HepG2 (cell line): ENCODE measurements around the gene TMEM154. TPM values are rescaled to one million over a fixed set of nuclear protein-coding genes. Genes with fewer than 3 reads are reported as not detected.

ENCODE experiments used
- ATAC-seq: fragments of 200-7000 bp; cut with Tn5 transposase; 3 replicates; pipeline ENCODE4 v1.9.1; 2020; ENCODE audit warnings: mild to moderate bottlenecking, moderate library complexity
- BruUV-seq: library from RNA; stranded (reverse); fragments of 400-500 nt; replicated peaks from 2 replicates; lab custom pipeline; 2021; lab: Mats Ljungman, UMichigan
- CTCF ChIA-PET: fragments of 300-600 bp; formaldehyde crosslinking; extraction: SDS; loops from one replicate; lab custom pipeline; 2021; ENCODE audit warnings: low total read pairs, inconsistent platforms, low intra/inter-chr PET ratio; lab: Yijun Ruan, JAX
- POLR2A ChIA-PET: fragments of 350-600 bp; sonication (Branson Sonifier 250); formaldehyde crosslinking; loops from one replicate; lab custom pipeline; 2020; ENCODE audit warnings: antibody characterized with exemption, inconsistent platforms; lab: Yijun Ruan, JAX
- DNase-seq: peaks from one replicate; pipeline ENCODE4 v3.0.0-alpha.2; 2015; ENCODE audit warnings: low spot score
- FAIRE-seq: peaks from 3 replicates; lab custom pipeline; 2011; peaks lifted over from hg19 to GRCh38; lab: Jason Lieb, UNC
- H2AFZ ChIP-seq: one replicate; pipeline ENCODE4 v1.6.1; 2011; ENCODE audit warnings: low read length, inconsistent platforms
- H3K27ac ChIP-seq: fragments of 300-600 bp; 3 replicates; pipeline ENCODE4 v1.8.0; 2011; ENCODE audit warnings: mixed run types, mild to moderate bottlenecking, mixed read lengths, low read length, inconsistent platforms; ENCODE audit not compliant: insufficient read depth; ENCODE audit errors: extremely low read length
- H3K27me3 ChIP-seq, 2 experiments: fragments of 200-600 bp in 1 of 2; 2 replicates in 1 of 2; 3 replicates in 1 of 2; pipeline versions ENCODE4 v1.6.0 to v1.8.0; 2011; ENCODE audit warnings: low read length in 2 of 2, mild to moderate bottlenecking in 2 of 2, moderate library complexity in 2 of 2, inconsistent platforms in 1 of 2; ENCODE audit not compliant: insufficient read depth in 2 of 2, control insufficient read depth in 1 of 2
- H3K36me3 ChIP-seq, 2 experiments: fragments of 200-600 bp in 1 of 2; replicated peaks in 1 of 2; 2 replicates in 1 of 2; 3 replicates in 1 of 2; pipeline versions ENCODE4 v1.5.1 to v1.8.0; 2011; ENCODE audit warnings: low read length in 2 of 2, inconsistent platforms in 1 of 2; ENCODE audit not compliant: insufficient read depth in 2 of 2, control insufficient read depth in 1 of 2
- H3K4me1 ChIP-seq: 2 replicates; pipeline ENCODE4 v1.5.1; 2012; ENCODE audit warnings: low read length, inconsistent platforms; ENCODE audit not compliant: insufficient read depth
- H3K4me2 ChIP-seq: 2 replicates; pipeline ENCODE4 v1.6.0; 2011; ENCODE audit warnings: low read depth, low read length, inconsistent platforms
- H3K4me3 ChIP-seq, 3 experiments: fragments of 200-600 bp in 1 of 3; sonication (generic), shearing (Covaris generic) in 1 of 3; replicated peaks in 1 of 3; 2 replicates each; pipeline ENCODE4 v1.5.1; 2011 to 2016; ENCODE audit warnings: low read length in 3 of 3, inconsistent platforms in 2 of 3, low read depth in 2 of 3, mild to moderate bottlenecking in 2 of 3, control low read depth in 1 of 3, mixed read lengths in 1 of 3; ENCODE audit not compliant: insufficient read depth in 1 of 3
- H3K79me2 ChIP-seq: one replicate; pipeline ENCODE4 v1.6.1; 2011; ENCODE audit warnings: low read length, inconsistent platforms; ENCODE audit not compliant: insufficient read depth
- H3K9ac ChIP-seq: 2 replicates; pipeline ENCODE4 v1.6.0; 2011; ENCODE audit warnings: mild to moderate bottlenecking, low read depth, low read length, inconsistent platforms; ENCODE audit not compliant: insufficient read depth
- H3K9me3 ChIP-seq: 2 replicates; pipeline ENCODE4 v1.5.1; 2012; ENCODE audit warnings: mild to moderate bottlenecking, low read length
- H4K20me1 ChIP-seq: 2 replicates; pipeline ENCODE4 v1.6.0; 2011; ENCODE audit warnings: inconsistent platforms, mild to moderate bottlenecking, low read length, moderate library complexity; ENCODE audit not compliant: insufficient read depth
- WGBS: methylation state at CpG from one replicate; pipeline ENCODE4 v1.1.6; 2017; ENCODE audit warnings: low lambda C conversion rate; 5-methylcytosine and 5-hydroxymethylcytosine counted together
- in situ Hi-C: cut with HindIII; loops from 2 replicates; pipeline ENCODE4 v1.10.0; 2017; ENCODE audit warnings: low pct_unique_long_range_greater_than_20kb; ENCODE audit not compliant: extremely low pct_ligation_motif_present
- intact Hi-C: fragments of 100-400 bp; cut with micrococcal nuclease; formaldehyde crosslinking; loops from one replicate; pipeline ENCODE4 v1.10.0; 2022; ENCODE audit not compliant: unreplicated experiment
- polyA plus RNA-seq, 8 experiments: library from polyadenylated mRNA; depleted of rRNA in 3 of 8; stranded (reverse) in 7 of 8; unstranded in 1 of 8; fragments of >200 nt; fragmentation: Illumina TruSeq in 4 of 8; extraction: Trizol in 4 of 8; gene quantifications; 2 replicates each; pipeline versions ENCODE4 v1.2.1 to v1.2.3, GENCODE V29; 2011 to 2016; ENCODE audit warnings: low read depth in 4 of 8, missing spikeins in 1 of 8, mixed read lengths in 1 of 8; ENCODE audit not compliant: insufficient read depth in 1 of 8
- total RNA-seq, 5 experiments: library from RNA; depleted of rRNA; stranded (reverse); fragments of >200 nt; fragmentation: Illumina TruSeq; extraction: Trizol; gene quantifications; 2 replicates each; pipeline ENCODE4 v1.2.3, GENCODE V29; 2016; ENCODE audit warnings: low read depth in 1 of 5
- TF ChIP-seq, protein P1 (sequence below): sonication (generic); formaldehyde crosslinking; IDR thresholded peaks from 2 replicates; pipeline ENCODE4 v1.9.0; 2021; ENCODE audit warnings: mild to moderate bottlenecking, missing genetic modification reagents
- TF ChIP-seq, protein P2 (sequence below): sonication (generic); formaldehyde crosslinking; conservative IDR thresholded peaks from 2 replicates; pipeline ENCODE4 v1.4.0; 2020; ENCODE audit warnings: missing genetic modification reagents

TMEM154 gene
- total and polyA plus RNA-seq, 2 of the 13 experiments (the other 11 are each of a cell fraction or from before 2014, with no cell fraction given): 0.03 TPM; not detected in 1

DNA sequence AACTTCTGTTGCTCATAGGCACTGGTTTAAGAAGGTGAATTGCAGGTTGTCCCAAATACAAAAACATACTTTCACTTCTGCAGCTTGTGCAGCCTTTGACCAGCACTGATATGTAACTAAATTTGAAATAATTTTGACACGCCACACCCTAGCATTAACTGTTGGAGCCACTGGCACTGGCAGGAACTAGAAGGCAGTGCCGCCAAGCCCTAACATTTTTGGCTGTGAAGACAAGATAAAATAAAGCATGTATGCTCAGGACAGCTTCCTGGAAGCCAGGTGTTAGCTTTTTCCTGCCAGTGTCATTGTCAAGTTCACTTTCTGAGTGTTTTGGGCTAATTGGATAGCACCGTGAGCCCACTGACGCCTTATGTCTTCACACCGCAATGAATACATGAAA, 78.6 kb downstream of the TMEM154 start:
- Histone ChIP-seq H3K27me3 (no peaks in the 10 kb centered on the region; a peak in 1 of 5 replicates), H3K9ac (no peak overlapping the region), H3K4me3 (no peak overlapping the region), H3K79me2 (no peaks in the 10 kb centered on the region), H3K9me3 (no peaks in the 10 kb centered on the region), H2AFZ (no peak overlapping the region), H3K36me3 (no peaks in the 10 kb centered on the region), H3K27ac (no peak overlapping the region), H4K20me1 (no peaks in the 10 kb centered on the region), H3K4me2 (no peak overlapping the region), H3K4me1 (no peaks in the 10 kb centered on the region)
- TF ChIP-seq, protein P1, sequence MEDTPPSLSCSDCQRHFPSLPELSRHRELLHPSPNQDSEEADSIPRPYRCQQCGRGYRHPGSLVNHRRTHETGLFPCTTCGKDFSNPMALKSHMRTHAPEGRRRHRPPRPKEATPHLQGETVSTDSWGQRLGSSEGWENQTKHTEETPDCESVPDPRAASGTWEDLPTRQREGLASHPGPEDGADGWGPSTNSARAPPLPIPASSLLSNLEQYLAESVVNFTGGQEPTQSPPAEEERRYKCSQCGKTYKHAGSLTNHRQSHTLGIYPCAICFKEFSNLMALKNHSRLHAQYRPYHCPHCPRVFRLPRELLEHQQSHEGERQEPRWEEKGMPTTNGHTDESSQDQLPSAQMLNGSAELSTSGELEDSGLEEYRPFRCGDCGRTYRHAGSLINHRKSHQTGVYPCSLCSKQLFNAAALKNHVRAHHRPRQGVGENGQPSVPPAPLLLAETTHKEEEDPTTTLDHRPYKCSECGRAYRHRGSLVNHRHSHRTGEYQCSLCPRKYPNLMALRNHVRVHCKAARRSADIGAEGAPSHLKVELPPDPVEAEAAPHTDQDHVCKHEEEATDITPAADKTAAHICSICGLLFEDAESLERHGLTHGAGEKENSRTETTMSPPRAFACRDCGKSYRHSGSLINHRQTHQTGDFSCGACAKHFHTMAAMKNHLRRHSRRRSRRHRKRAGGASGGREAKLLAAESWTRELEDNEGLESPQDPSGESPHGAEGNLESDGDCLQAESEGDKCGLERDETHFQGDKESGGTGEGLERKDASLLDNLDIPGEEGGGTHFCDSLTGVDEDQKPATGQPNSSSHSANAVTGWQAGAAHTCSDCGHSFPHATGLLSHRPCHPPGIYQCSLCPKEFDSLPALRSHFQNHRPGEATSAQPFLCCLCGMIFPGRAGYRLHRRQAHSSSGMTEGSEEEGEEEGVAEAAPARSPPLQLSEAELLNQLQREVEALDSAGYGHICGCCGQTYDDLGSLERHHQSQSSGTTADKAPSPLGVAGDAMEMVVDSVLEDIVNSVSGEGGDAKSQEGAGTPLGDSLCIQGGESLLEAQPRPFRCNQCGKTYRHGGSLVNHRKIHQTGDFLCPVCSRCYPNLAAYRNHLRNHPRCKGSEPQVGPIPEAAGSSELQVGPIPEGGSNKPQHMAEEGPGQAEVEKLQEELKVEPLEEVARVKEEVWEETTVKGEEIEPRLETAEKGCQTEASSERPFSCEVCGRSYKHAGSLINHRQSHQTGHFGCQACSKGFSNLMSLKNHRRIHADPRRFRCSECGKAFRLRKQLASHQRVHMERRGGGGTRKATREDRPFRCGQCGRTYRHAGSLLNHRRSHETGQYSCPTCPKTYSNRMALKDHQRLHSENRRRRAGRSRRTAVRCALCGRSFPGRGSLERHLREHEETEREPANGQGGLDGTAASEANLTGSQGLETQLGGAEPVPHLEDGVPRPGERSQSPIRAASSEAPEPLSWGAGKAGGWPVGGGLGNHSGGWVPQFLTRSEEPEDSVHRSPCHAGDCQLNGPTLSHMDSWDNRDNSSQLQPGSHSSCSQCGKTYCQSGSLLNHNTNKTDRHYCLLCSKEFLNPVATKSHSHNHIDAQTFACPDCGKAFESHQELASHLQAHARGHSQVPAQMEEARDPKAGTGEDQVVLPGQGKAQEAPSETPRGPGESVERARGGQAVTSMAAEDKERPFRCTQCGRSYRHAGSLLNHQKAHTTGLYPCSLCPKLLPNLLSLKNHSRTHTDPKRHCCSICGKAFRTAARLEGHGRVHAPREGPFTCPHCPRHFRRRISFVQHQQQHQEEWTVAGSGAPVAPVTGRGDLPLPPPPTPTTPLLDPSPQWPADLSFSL (CRISPR knock-in tag): no peak
- TF ChIP-seq, protein P2, sequence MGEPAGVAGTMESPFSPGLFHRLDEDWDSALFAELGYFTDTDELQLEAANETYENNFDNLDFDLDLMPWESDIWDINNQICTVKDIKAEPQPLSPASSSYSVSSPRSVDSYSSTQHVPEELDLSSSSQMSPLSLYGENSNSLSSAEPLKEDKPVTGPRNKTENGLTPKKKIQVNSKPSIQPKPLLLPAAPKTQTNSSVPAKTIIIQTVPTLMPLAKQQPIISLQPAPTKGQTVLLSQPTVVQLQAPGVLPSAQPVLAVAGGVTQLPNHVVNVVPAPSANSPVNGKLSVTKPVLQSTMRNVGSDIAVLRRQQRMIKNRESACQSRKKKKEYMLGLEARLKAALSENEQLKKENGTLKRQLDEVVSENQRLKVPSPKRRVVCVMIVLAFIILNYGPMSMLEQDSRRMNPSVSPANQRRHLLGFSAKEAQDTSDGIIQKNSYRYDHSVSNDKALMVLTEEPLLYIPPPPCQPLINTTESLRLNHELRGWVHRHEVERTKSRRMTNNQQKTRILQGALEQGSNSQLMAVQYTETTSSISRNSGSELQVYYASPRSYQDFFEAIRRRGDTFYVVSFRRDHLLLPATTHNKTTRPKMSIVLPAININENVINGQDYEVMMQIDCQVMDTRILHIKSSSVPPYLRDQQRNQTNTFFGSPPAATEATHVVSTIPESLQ (CRISPR knock-in tag): no peak
- FAIRE-seq: no peak
- CTCF ChIA-PET: no interaction called here
- DNase-seq: no peak
- intact Hi-C loops (no loop called here), in situ Hi-C loops (no loop called here)
- no peak for ATAC-seq
- no TSS peak for BruUV-seq
- WGBS: 70% methylated on average over 5 of the region's 5 CpGs
- POLR2A ChIA-PET: no interaction called here
